WERI-Rb-1 (cell line): Measurements from ENCODE around the gene KCNJ8.

ENCODE experiments used
- DNase-seq: peaks from one replicate; pipeline ENCODE4 v3.0.0-alpha.2; 2020
- H3K27ac ChIP-seq: fragments of 250-450 bp; sonication (Bioruptor Pico); 2 replicates; pipeline ENCODE4 v1.5.1; 2020; ENCODE audit warnings: mild to moderate bottlenecking, moderate library complexity
- H3K27me3 ChIP-seq: fragments of 250-450 bp; sonication (Bioruptor Pico); 2 replicates; pipeline ENCODE4 v1.5.1; 2021; ENCODE audit warnings: mild to moderate bottlenecking, low read depth, moderate library complexity; ENCODE audit not compliant: insufficient read depth, severe bottlenecking
- H3K36me3 ChIP-seq: fragments of 250-450 bp; sonication (Bioruptor Pico); 2 replicates; pipeline ENCODE4 v1.5.1; 2020; ENCODE audit warnings: mild to moderate bottlenecking, moderate library complexity
- H3K4me3 ChIP-seq: 2 replicates; pipeline ENCODE4 v1.5.1; 2011; ENCODE audit warnings: low read depth, mild to moderate bottlenecking, control low read depth, low read length
- H3K9me3 ChIP-seq: fragments of 250-450 bp; sonication (Bioruptor Pico); 2 replicates; pipeline ENCODE4 v1.5.1; 2021; ENCODE audit warnings: mild to moderate bottlenecking, moderate library complexity; ENCODE audit not compliant: severe bottlenecking
- TF ChIP-seq, protein P1 (sequence below): IDR thresholded peaks from 2 replicates; pipeline ENCODE4 v1.5.1; 2011; ENCODE audit warnings: low read depth, mild to moderate bottlenecking, control low read depth, inconsistent platforms, low read length

Gene KCNJ8

DNA sequence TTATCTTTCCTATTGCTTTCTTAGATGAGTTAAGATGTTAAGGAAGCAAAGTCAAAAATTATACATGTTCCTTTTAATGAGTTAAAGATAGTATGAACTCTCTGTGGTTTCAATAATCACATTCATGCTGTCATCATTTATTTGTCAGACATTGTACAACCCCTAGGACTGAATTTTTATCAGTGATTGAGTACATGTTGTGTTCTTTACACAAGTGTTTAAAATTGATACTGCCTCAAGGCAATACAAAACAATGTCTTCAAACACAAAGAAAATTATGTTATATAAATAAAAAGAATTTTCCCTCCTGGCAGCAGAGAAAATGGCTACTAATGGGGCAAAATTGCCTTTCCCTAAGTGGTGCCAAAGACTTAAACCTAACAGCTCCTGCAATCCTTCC is 34.6 kb upstream of the KCNJ8 start:
- TF ChIP-seq, protein P1, sequence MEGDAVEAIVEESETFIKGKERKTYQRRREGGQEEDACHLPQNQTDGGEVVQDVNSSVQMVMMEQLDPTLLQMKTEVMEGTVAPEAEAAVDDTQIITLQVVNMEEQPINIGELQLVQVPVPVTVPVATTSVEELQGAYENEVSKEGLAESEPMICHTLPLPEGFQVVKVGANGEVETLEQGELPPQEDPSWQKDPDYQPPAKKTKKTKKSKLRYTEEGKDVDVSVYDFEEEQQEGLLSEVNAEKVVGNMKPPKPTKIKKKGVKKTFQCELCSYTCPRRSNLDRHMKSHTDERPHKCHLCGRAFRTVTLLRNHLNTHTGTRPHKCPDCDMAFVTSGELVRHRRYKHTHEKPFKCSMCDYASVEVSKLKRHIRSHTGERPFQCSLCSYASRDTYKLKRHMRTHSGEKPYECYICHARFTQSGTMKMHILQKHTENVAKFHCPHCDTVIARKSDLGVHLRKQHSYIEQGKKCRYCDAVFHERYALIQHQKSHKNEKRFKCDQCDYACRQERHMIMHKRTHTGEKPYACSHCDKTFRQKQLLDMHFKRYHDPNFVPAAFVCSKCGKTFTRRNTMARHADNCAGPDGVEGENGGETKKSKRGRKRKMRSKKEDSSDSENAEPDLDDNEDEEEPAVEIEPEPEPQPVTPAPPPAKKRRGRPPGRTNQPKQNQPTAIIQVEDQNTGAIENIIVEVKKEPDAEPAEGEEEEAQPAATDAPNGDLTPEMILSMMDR, result no peak

GRCh38 chr12:21806255-21806654 is 31.7 kb upstream of the KCNJ8 start:
- Histone ChIP-seq H3K36me3 (no peaks in the 10 kb centered on the region), H3K27ac (no peak overlapping the region), H3K9me3 (no peaks in the 10 kb centered on the region), H3K27me3 (no peaks in the 10 kb centered on the region), H3K4me3 (no peak overlapping the region)
- DNase-seq, result no peak
- TF ChIP-seq, protein P1, result no peak

More for the DNA sequence above, 34.6 kb upstream of the KCNJ8 start:
- Histone ChIP-seq H3K27ac (no peak overlapping the region), H3K36me3 (no peaks in the 10 kb centered on the region), H3K9me3 (no peaks in the 10 kb centered on the region), H3K4me3 (no peak overlapping the region), H3K27me3 (no peaks in the 10 kb centered on the region)
- no peak for DNase-seq

DNA sequence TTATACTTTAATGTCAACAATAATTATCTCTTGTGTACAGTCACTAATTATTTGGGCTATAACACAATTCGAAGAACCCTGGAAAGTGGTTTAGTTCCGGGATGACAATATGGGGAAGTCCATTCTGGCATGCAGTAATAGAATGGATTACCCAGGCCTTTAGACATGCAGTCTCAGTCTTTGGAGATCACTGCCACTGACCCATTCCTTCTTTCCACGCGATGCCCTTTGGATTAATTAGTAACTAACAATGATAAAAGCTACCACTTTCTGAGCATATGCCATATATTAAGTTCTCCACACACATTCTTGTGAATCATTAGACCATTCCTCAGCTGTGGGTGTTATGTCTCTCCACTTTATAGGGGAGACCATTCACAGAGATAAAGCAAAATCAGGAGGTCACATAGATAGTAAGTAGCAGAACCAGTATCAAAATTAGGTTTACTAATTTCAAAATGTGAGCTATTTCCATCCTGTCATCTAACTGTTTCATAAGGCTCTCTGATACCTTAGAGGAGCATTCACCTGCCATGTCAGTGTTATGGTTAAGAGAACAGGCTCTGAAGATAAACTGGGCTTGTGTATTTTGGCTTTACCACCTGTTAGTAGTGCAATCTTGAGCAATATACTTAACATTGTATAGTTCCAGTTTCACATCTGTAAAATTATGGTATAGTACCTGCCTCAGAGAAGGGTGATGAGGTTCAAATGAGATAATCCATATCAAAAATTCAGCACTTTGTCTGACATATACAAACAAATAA is 27.2 kb upstream of the KCNJ8 start:
- no peaks in the 10 kb centered on the region for H3K9me3 ChIP-seq
- no peak for DNase-seq

GRCh38 chr12:21800011-21800410 is 25.5 kb upstream of the KCNJ8 start:
- Histone ChIP-seq H3K4me3 (no peak overlapping the region), H3K9me3 (no peaks in the 10 kb centered on the region), H3K36me3 (no peaks in the 10 kb centered on the region), H3K27ac (no peak overlapping the region), H3K27me3 (no peaks in the 10 kb centered on the region)
- TF ChIP-seq, protein P1, result no peak
- DNase-seq, result no peak

More for the DNA sequence above, 27.2 kb upstream of the KCNJ8 start:
- Histone ChIP-seq H3K36me3 (no peaks in the 10 kb centered on the region), H3K27me3 (no peaks in the 10 kb centered on the region), H3K4me3 (no peak overlapping the region), H3K27ac (no peak overlapping the region)
- TF ChIP-seq, protein P1, result no peak

DNA sequence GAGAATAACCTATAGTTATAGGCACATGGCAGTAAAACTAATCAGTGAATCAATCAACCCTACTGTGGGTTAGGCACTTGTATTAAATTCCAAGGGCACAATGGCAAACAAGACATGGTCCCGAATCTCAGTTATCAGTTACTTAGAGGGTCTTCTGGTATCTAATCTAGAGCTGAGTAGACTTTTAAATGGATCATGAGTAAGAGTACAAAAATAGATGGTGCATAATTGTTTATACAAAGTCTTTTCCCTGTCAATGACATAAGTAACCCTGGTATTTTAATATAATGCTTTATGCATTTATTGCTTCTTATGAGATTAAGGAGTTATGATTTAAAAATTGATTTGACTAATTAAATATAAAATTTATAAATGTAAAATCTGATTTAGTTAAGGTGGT is 23.0 kb upstream of the KCNJ8 start:
- Histone ChIP-seq H3K27me3 (no peaks in the 10 kb centered on the region), H3K4me3 (no peak overlapping the region), H3K27ac (no peak overlapping the region), H3K36me3 (no peaks in the 10 kb centered on the region), H3K9me3 (no peaks in the 10 kb centered on the region)
- DNase-seq, result no peak
- TF ChIP-seq, protein P1, result no peak
